Stimulated activated naive CD8-positive, alpha-beta T cell treated with anti-CD3 and anti-CD28 coated beads, Interleukin-15, amount 100 ng/mL, for 72 hours (primary cell): ENCODE measurements around the gene BBLN.

ENCODE experiments used
- ATAC-seq: fragments of 150-1000 bp; cut with Tn5 transposase; 2 replicates; pipeline ENCODE4 v1.10.0; 2021; ENCODE audit warnings: mild to moderate bottlenecking, moderate library complexity
- DNase-seq, 2 donors: peaks; one replicate each; pipeline ENCODE4 v3.0.0; 2021 to 2022
- H3K27ac Mint-ChIP-seq, 2 donors: one replicate each; pipeline ENCODE4 v1.8.0; 2022; ENCODE audit warnings: mild to moderate bottlenecking in 2 of 2, mixed read lengths in 2 of 2, moderate library complexity in 2 of 2
- H3K27me3 Mint-ChIP-seq: one replicate; pipeline ENCODE4 v1.8.0; 2022; ENCODE audit warnings: mixed read lengths
- H3K4me1 Mint-ChIP-seq: one replicate; pipeline ENCODE4 v1.8.0; 2022; ENCODE audit warnings: mild to moderate bottlenecking, mixed read lengths
- H3K4me3 Mint-ChIP-seq, 2 donors: one replicate each; pipeline ENCODE4 v1.8.0; 2022; ENCODE audit warnings: mild to moderate bottlenecking in 2 of 2, mixed read lengths in 2 of 2, moderate library complexity in 1 of 2
- H3K9me3 Mint-ChIP-seq, 2 donors: one replicate each; pipeline ENCODE4 v1.8.0; 2022; ENCODE audit warnings: mixed read lengths in 2 of 2

BBLN gene

GRCh38 chr9:128203707-128204551 is 43.9 kb downstream of the BBLN start:
- DNase-seq, result no peak
- Mint-ChIP-seq H3K4me3 (peak overlapping the region; percentile 68), H3K9me3 (no peaks in the 10 kb centered on the region), H3K4me1 (peaks cover 26% of the 10 kb centered on the region), H3K27ac (no peak overlapping the region), H3K27me3 (peaks cover 26% of the 10 kb centered on the region)
- ATAC-seq, result peak; percentile 14

- ATAC-seq, result no peak
- peaks cover 26% of the 10 kb centered on the region for H3K27me3 Mint-ChIP-seq
- DNase-seq, result no peak
- no peaks in the 10 kb centered on the region for H3K9me3 Mint-ChIP-seq
- H3K4me1 Mint-ChIP-seq, result peaks cover 26% of the 10 kb centered on the region
- no peak overlapping the region for H3K27ac Mint-ChIP-seq
- no peak overlapping the region for H3K4me3 Mint-ChIP-seq
Observed at GRCh38 chr9:128204858-128205257, 44.8 kb downstream of the BBLN start.

GRCh38 chr9:128205296-128205944 is 45.4 kb downstream of the BBLN start:
- Mint-ChIP-seq H3K9me3 (no peaks in the 10 kb centered on the region), H3K27ac (no peak overlapping the region), H3K4me3 (no peak overlapping the region), H3K27me3 (peaks cover 26% of the 10 kb centered on the region), H3K4me1 (peaks cover 26% of the 10 kb centered on the region)
- no peak for ATAC-seq
- no peak for DNase-seq

- Mint-ChIP-seq H3K9me3 (no peaks in the 10 kb centered on the region), H3K27ac (no peak overlapping the region), H3K27me3 (peaks cover 26% of the 10 kb centered on the region), H3K4me1 (peaks cover 26% of the 10 kb centered on the region), H3K4me3 (no peak overlapping the region)
- DNase-seq (no peak), ATAC-seq (no peak)
Observed at GRCh38 chr9:128206484-128206883, 46.4 kb downstream of the BBLN start.

GRCh38 chr9:128206916-128207910 is 47.1 kb downstream of the BBLN start:
- Mint-ChIP-seq H3K4me1 (peaks cover 19% of the 10 kb centered on the region), H3K27me3 (peaks cover 33% of the 10 kb centered on the region), H3K9me3 (no peaks in the 10 kb centered on the region), H3K27ac (no peak overlapping the region), H3K4me3 (no peak overlapping the region)
- ATAC-seq (no peak), DNase-seq (no peak)

GRCh38 chr9:128208386-128208785 is 48.3 kb downstream of the BBLN start:
- peaks cover 9% of the 10 kb centered on the region for H3K4me1 Mint-ChIP-seq
- H3K4me3 Mint-ChIP-seq, result no peak overlapping the region
- peaks cover 34% of the 10 kb centered on the region for H3K27me3 Mint-ChIP-seq
- ATAC-seq (no peak), DNase-seq (no peak)
- no peaks in the 10 kb centered on the region for H3K9me3 Mint-ChIP-seq
- no peak overlapping the region for H3K27ac Mint-ChIP-seq

- peak; percentile 29 for ATAC-seq
- no peak overlapping the region for H3K27ac Mint-ChIP-seq
- no peak for DNase-seq
- H3K27me3 Mint-ChIP-seq, result peaks cover 30% of the 10 kb centered on the region
- H3K9me3 Mint-ChIP-seq, result no peaks in the 10 kb centered on the region
- peaks cover 5% of the 10 kb centered on the region for H3K4me1 Mint-ChIP-seq
- no peak overlapping the region for H3K4me3 Mint-ChIP-seq
Observed at GRCh38 chr9:128208946-128209669, 49.0 kb downstream of the BBLN start.

- Mint-ChIP-seq H3K4me3 (no peak overlapping the region), H3K9me3 (no peaks in the 10 kb centered on the region), H3K4me1 (no peaks in the 10 kb centered on the region), H3K27ac (peak overlapping the region; percentile 4 to 77), H3K27me3 (peaks cover 11% of the 10 kb centered on the region)
- no peak for ATAC-seq
- DNase-seq, result no peak
Observed at GRCh38 chr9:128211186-128211980, 51.3 kb downstream of the BBLN start.

- H3K4me3 Mint-ChIP-seq, result no peak overlapping the region
- no peak for ATAC-seq
Observed at GRCh38 chr9:128211981-128212281, 51.9 kb downstream of the BBLN start.

More at GRCh38 chr9:128211981-128212281, 51.9 kb downstream of the BBLN start:
- H3K27me3 Mint-ChIP-seq, result peaks cover 8% of the 10 kb centered on the region
- no peaks in the 10 kb centered on the region for H3K9me3 Mint-ChIP-seq
- no peak for DNase-seq
- H3K27ac Mint-ChIP-seq, result peak overlapping the region in 1 of 2 donors; percentile 4
- no peaks in the 10 kb centered on the region for H3K4me1 Mint-ChIP-seq
